HFFc6 (cell line): ENCODE results near the gene REN. TPM values are rescaled to one million over a fixed set of nuclear protein-coding genes. Genes with fewer than 3 reads are reported as not detected.

ENCODE experiments used
- DNase-seq: peaks from one replicate; pipeline ENCODE4 v3.0.0-alpha.2; 2018
- H3K27ac Mint-ChIP-seq: 2 replicates; pipeline ENCODE4 v1.8.0; 2020; ENCODE audit warnings: mild to moderate bottlenecking, mixed read lengths
- H3K27me3 Mint-ChIP-seq: 2 replicates; pipeline ENCODE4 v1.8.0; 2021; ENCODE audit warnings: mild to moderate bottlenecking, moderate library complexity, mixed read lengths; ENCODE audit not compliant: insufficient read depth
- H3K36me3 Mint-ChIP-seq: 2 replicates; pipeline ENCODE4 v1.8.0; 2021; ENCODE audit warnings: low read depth, mixed read lengths
- H3K4me1 Mint-ChIP-seq: 2 replicates; pipeline ENCODE4 v1.8.0; 2020; ENCODE audit warnings: low read depth, mixed read lengths
- H3K4me3 Mint-ChIP-seq: 2 replicates; pipeline ENCODE4 v1.8.0; 2020; ENCODE audit warnings: mild to moderate bottlenecking, moderate library complexity, mixed read lengths
- H3K9me3 Mint-ChIP-seq: 2 replicates; pipeline ENCODE4 v1.8.0; 2020; ENCODE audit warnings: mild to moderate bottlenecking, mixed read lengths
- total RNA-seq, 6 experiments: library from RNA; stranded (reverse); fragmentation: NEBNext Ultra II Directional; extraction: Animal tissue kit (Norgen Biotek cat#: 25700); gene quantifications; 2 replicates in 1 of 6; 3 replicates in 5 of 6; pipeline ENCODE4 v1.2.3, GENCODE V29; 2021
- TF ChIP-seq, protein P1 (sequence below): fragments of 200-600 bp; sonication (generic); IDR thresholded peaks from 2 replicates; pipeline ENCODE4 v1.5.0; 2021; ENCODE audit warnings: antibody characterized with exemption, mild to moderate bottlenecking

REN gene
- total RNA-seq, 6 experiments from 2014 or later: 0.17 to 0.39 (median 0.34) TPM; not detected in 1

DNA sequence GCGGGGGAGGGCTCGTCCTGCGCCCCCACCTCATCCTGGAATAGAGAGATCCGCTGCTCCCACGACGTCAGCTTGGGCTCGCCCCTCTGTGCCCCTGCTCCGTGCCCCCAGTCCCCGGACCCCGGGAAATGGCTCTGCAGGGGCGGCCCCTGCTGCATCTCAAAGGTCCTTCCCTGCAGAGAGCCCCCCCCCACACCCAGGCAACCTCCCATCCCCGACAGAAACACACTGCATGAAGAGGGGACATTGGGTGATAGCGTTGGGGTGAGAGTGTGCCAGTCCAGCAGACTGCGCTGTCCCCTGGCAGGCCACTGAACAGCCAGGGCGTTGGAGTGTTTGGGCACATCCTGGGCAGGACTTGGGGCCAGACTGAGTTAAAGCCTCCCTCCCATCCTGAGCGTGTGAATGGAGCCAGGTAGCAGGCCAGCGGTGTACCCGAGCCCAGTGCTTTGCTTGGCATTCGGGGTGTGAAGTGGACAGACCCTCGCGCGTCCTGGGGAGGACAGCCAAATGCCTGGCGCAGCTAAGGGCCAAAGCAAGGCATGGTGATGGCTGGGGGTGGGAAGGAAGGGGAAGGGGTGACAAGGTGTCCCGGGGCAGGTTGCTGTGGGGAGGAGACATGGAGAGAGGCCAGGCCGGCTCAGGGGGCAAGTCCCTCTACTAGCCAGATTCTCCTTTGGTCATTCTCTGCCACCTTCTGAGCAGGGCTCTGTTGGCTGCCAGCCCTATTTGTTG is 13.7 kb downstream of the REN start:
- Mint-ChIP-seq H3K36me3 (no peaks in the 10 kb centered on the region), H3K4me1 (no peaks in the 10 kb centered on the region), H3K27me3 (peaks cover 26% of the 10 kb centered on the region), H3K27ac (no peak overlapping the region), H3K4me3 (peak overlapping the region; percentile 76), H3K9me3 (no peaks in the 10 kb centered on the region)
- DNase-seq: no peak
- TF ChIP-seq, protein P1, sequence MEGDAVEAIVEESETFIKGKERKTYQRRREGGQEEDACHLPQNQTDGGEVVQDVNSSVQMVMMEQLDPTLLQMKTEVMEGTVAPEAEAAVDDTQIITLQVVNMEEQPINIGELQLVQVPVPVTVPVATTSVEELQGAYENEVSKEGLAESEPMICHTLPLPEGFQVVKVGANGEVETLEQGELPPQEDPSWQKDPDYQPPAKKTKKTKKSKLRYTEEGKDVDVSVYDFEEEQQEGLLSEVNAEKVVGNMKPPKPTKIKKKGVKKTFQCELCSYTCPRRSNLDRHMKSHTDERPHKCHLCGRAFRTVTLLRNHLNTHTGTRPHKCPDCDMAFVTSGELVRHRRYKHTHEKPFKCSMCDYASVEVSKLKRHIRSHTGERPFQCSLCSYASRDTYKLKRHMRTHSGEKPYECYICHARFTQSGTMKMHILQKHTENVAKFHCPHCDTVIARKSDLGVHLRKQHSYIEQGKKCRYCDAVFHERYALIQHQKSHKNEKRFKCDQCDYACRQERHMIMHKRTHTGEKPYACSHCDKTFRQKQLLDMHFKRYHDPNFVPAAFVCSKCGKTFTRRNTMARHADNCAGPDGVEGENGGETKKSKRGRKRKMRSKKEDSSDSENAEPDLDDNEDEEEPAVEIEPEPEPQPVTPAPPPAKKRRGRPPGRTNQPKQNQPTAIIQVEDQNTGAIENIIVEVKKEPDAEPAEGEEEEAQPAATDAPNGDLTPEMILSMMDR: no peak

DNA sequence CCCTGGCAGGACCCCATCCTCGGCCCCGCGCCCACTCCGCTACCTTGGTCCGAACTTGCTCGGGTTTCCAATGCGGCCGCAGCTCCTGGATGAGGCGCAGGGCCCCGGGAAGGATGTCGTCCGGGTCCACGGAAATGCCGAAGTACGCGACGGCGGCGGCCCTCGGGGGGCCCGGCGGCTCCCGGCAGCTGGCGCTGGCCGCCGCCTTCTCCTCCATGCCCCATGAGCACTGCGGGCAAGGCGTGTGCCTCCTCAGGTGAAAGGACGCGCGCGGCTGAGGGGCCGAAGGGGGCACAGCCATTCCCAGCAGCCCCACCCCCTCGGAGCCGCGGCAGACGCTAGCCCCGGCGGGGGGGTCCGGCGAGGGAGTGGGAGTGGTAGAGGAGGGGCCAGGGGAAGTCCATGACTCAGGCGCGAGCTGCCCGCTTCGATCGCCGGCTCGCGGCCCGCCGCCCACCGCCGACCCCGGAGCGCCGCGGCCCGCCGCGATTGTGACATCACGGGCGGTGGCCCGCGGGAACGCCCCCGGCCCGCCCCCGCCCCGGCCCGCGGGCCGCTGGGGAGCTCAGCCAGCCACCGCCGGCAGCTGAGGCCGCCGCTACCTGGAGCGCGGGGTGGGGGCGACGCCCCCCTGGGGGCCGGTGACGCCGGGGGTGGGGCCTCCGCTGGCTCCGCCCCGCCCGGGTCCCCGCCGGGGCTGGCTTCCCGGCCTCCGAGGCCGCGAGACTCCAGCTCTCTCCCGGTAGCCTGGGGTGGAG is 14.4 kb downstream of the REN start, which contains the start of gene ETNK2:
TSS of gene ETNK2 (minus strand) at position 493 of the 758 bp plus-strand sequence. CDS start at position 301, 192 bp downstream.
- Mint-ChIP-seq H3K27me3 (peaks cover 21% of the 10 kb centered on the region), H3K9me3 (no peaks in the 10 kb centered on the region), H3K4me1 (no peaks in the 10 kb centered on the region), H3K36me3 (no peaks in the 10 kb centered on the region), H3K27ac (no peak within 1 kb of the TSS), H3K4me3 (peak within 1 kb of the TSS; percentile 76)
- DNase-seq: no peak
- TF ChIP-seq, protein P1: no peak

DNA sequence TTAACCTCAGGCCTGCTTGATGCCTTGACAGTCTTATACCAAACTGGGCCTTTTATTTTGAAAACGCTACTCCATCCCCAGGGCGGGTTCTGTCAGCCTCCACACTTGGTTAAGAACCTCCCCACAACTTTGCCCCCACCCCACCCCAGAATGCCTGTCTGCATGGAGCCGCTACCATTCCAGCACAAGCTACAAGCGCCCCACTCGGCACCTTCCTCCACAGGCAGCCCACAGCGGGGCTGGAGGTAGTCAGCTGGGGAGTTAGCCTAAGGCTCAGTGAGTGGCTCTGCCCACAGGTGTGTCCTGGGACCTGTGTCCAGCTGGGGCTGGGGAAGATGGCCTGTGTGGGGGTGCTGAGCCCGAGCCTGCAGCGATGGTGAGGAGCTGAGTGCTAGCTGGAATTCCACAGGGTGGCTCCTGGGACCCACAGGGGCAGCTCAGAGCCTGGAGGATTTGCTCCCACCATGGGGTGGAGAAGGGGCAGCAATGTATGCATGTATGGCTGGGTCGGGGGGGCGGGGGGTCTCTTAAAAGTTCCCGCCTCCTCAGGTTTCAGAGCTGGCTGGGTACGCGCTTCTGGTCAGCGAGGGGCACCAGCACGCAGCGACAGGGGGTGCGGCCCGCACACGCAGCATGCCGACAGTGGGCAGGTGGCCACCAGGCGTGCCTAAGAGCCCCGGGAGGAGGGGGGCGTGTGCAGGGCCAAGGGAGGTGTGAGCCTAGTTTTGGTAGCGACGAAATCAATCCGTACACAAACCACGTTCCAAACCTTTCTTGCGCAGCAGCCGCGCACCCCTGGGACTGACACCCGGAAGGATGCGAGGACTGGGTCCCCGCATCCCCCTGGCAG is 15.2 kb downstream of the REN start:
- Mint-ChIP-seq H3K27ac (no peak overlapping the region), H3K9me3 (no peaks in the 10 kb centered on the region), H3K27me3 (peaks cover 28% of the 10 kb centered on the region), H3K4me1 (no peaks in the 10 kb centered on the region), H3K36me3 (no peaks in the 10 kb centered on the region), H3K4me3 (no peak overlapping the region)
- DNase-seq: no peak
- TF ChIP-seq, protein P1: no peak

DNA sequence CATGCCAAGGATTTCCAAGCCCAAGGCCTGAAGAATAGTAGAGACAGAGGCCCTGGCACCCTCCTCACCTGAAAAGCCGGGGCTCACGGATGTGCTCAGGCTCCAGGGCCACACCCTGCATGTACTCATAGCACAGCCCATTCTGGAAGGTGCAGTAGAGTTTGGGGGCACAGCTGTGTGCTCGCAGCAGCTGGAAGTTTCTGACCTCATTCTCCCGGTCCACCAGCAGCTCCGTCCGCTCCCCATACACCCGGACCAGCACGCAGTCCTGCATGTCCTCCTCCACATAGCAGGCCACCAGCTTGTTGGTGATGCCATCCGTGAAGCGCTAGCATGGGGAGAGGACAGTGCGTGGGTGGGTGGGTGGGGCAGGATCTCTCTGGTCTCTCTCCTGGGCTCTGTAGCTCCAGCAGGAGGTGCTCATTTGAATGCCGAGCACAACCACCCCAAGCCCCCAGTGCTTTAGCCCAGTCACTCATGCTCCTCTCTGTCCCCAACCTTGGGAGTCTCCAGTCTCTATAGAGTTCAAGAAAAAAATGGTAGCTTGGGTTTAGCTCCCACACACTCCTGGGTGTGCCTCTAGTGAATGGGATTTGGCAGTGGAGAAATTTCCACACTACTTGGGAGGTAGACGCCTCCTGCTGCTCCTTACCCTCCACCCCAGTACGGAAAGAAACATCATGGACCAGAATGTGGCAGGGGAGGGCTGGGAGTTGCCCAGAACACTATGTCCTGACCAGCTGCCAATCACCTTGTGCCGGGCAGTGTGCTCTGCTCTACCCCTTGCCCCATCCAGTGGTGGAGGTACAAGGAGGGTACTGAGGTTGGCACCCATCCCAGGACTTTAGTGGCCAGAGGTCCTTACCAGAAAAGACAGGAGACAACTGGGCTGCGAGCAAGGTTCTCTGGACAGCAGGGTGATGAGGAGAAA is 16.2 kb downstream of the REN start:
- Mint-ChIP-seq H3K4me1 (no peaks in the 10 kb centered on the region), H3K4me3 (no peak overlapping the region), H3K27ac (no peak overlapping the region), H3K9me3 (no peaks in the 10 kb centered on the region), H3K36me3 (no peaks in the 10 kb centered on the region), H3K27me3 (peaks cover 27% of the 10 kb centered on the region)
- no peak for DNase-seq
- TF ChIP-seq, protein P1: no peak
